K562 (cell line): ENCODE data around the gene RGS19. TPM values are rescaled to one million over a fixed set of nuclear protein-coding genes. Genes with fewer than 3 reads are reported as not detected.

ENCODE experiments used
- ATAC-seq: fragments of 200-7000 bp; cut with Tn5 transposase; 3 replicates; pipeline ENCODE4 v1.9.1; 2020; ENCODE audit warnings: moderate library complexity
- BruUV-seq: library from RNA; stranded (reverse); fragments of 400-500 nt; replicated peaks from 2 replicates; lab custom pipeline; 2021; lab: Mats Ljungman, UMichigan
- CTCF ChIA-PET: fragments of 300-600 bp; formaldehyde crosslinking; extraction: SDS; loops from one replicate; lab custom pipeline; 2021; ENCODE audit warnings: low intra/inter-chr PET ratio; lab: Yijun Ruan, JAX
- POLR2A ChIA-PET: fragments of 300-600, 350-650 bp; sonication (Branson Sonifier 250); formaldehyde crosslinking; extraction: SDS; loops from one replicate; lab custom pipeline; 2021; ENCODE audit warnings: antibody characterized with exemption, inconsistent platforms; lab: Yijun Ruan, JAX
- DNase-seq, 4 experiments: peaks; one replicate each; pipeline versions ENCODE4 v3.0.0 to v3.0.0-alpha.2; 2011 to 2018; ENCODE audit warnings: low spot score in 3 of 4, mixed read lengths in 3 of 4; ENCODE audit errors: extremely low read depth in 1 of 4
- FAIRE-seq: peaks from 2 replicates; lab custom pipeline; 2011; peaks lifted over from hg19 to GRCh38; lab: Jason Lieb, UNC
- H2AFZ ChIP-seq: 2 replicates; pipeline ENCODE4 v1.6.0; 2011; ENCODE audit warnings: low read depth, low read length, control low read depth, inconsistent platforms
- H3K27ac ChIP-seq: fragments of 200-600 bp; 3 replicates; pipeline ENCODE4 v1.8.0; 2011; ENCODE audit warnings: low read depth, mild to moderate bottlenecking, control low read depth, inconsistent platforms, low read length, moderate library complexity, mixed read lengths; ENCODE audit errors: extremely low read depth
- H3K27me3 ChIP-seq, 2 experiments: fragments of 300-600 bp in 1 of 2; 2 replicates in 1 of 2; 3 replicates in 1 of 2; pipeline versions ENCODE4 v1.6.0 to v1.8.0; 2011; ENCODE audit warnings: inconsistent platforms in 2 of 2, low read length in 2 of 2, mild to moderate bottlenecking in 1 of 2, mixed read lengths in 1 of 2, moderate library complexity in 1 of 2; ENCODE audit not compliant: control insufficient read depth in 2 of 2, insufficient read depth in 2 of 2
- H3K36me3 ChIP-seq: fragments of 300-600 bp; 3 replicates; pipeline ENCODE4 v1.8.0; 2011; ENCODE audit warnings: mild to moderate bottlenecking, low read length, inconsistent platforms; ENCODE audit not compliant: control insufficient read depth, insufficient read depth
- H3K4me1 ChIP-seq, 2 experiments: fragments of 200-600 bp in 1 of 2; replicated peaks in 1 of 2; 2 replicates in 1 of 2; 3 replicates in 1 of 2; pipeline versions ENCODE4 v1.5.1 to v1.8.0; 2011; ENCODE audit warnings: inconsistent platforms in 2 of 2, low read length in 2 of 2, mild to moderate bottlenecking in 1 of 2, mixed read lengths in 1 of 2, moderate library complexity in 1 of 2; ENCODE audit not compliant: control insufficient read depth in 2 of 2, insufficient read depth in 2 of 2
- H3K4me2 ChIP-seq: 2 replicates; pipeline ENCODE4 v1.6.1; 2011; ENCODE audit warnings: low read length, control low read depth, inconsistent platforms, mixed read lengths; ENCODE audit not compliant: insufficient read depth
- H3K4me3 ChIP-seq: fragments of 200-600 bp; sonication (generic), shearing (Covaris generic); 2 replicates; pipeline ENCODE4 v1.5.1; 2016; ENCODE audit warnings: control low read depth, inconsistent platforms
- H3K79me2 ChIP-seq: fragments of 200-600 bp; 3 replicates; pipeline ENCODE4 v1.8.0; 2011; ENCODE audit warnings: low read length, inconsistent platforms; ENCODE audit not compliant: control insufficient read depth, insufficient read depth
- H3K9ac ChIP-seq, 2 experiments: 2 replicates each; pipeline versions ENCODE4 v1.6.0 to v1.6.1; 2011; ENCODE audit warnings: low read depth in 2 of 2, low read length in 2 of 2, control low read depth in 1 of 2, inconsistent platforms in 1 of 2, mild to moderate bottlenecking in 1 of 2, mixed read lengths in 1 of 2; ENCODE audit not compliant: insufficient read depth in 1 of 2
- H3K9me1 ChIP-seq: one replicate; pipeline ENCODE4 v1.6.0; 2011; ENCODE audit warnings: inconsistent platforms, mild to moderate bottlenecking, low read length, moderate library complexity; ENCODE audit not compliant: control insufficient read depth, insufficient read depth
- H3K9me3 ChIP-seq: replicated peaks from 2 replicates; pipeline ENCODE4 v1.5.1; 2011; ENCODE audit warnings: low read depth, low read length, inconsistent platforms; ENCODE audit not compliant: control insufficient read depth, insufficient read depth
- H4K20me1 ChIP-seq: replicated peaks from 2 replicates; pipeline ENCODE4 v1.6.1; 2011; ENCODE audit warnings: low read length, inconsistent platforms, mixed read lengths; ENCODE audit not compliant: control insufficient read depth, insufficient read depth
- BCOR ChIP-seq: fragments of 450-650 bp; IDR thresholded peaks from 2 replicates; pipeline ENCODE4 v1.6.1; 2016
- EHMT2 ChIP-seq: fragments of 450-650 bp; IDR thresholded peaks from 2 replicates; pipeline ENCODE4 v1.6.1; 2018; ENCODE audit warnings: antibody characterized with exemption
- MAZ ChIP-seq, 2 experiments: fragments of 450-650 bp in 1 of 2; sonication (generic) in 1 of 2; formaldehyde crosslinking; IDR thresholded peaks in 1 of 2; conservative IDR thresholded peaks in 1 of 2; 2 replicates each; pipeline versions ENCODE4 v1.4.0 to v1.5.0; 2020; ENCODE audit warnings: mild to moderate bottlenecking in 1 of 2, missing genetic modification reagents in 1 of 2
- PHB2 ChIP-seq: fragments of 450-650 bp; IDR thresholded peaks from 2 replicates; pipeline ENCODE4 v1.6.1; 2017; ENCODE audit warnings: low read depth
- POLR3G ChIP-seq: IDR thresholded peaks from 2 replicates; pipeline ENCODE4 v1.6.1; 2011; ENCODE audit not compliant: insufficient read length, insufficient replicate concordance; ENCODE audit errors: extremely low read depth
- RAD51 ChIP-seq: fragments of 450-650 bp; IDR thresholded peaks from 2 replicates; pipeline ENCODE4 v1.7.1; 2016; ENCODE audit warnings: low read depth, mild to moderate bottlenecking, borderline replicate concordance
- RB1 ChIP-seq: fragments of 450-650 bp; IDR thresholded peaks from 2 replicates; pipeline ENCODE4 v1.6.1; 2017; ENCODE audit warnings: low read depth, mild to moderate bottlenecking
- SREBF2 ChIP-seq: sonication (generic); formaldehyde crosslinking; IDR thresholded peaks from 2 replicates; pipeline ENCODE4 v1.4.0; 2020; ENCODE audit warnings: mild to moderate bottlenecking, missing genetic modification reagents
- ZC3H8 ChIP-seq: fragments of 450-650 bp; IDR thresholded peaks from 2 replicates; pipeline ENCODE4 v1.6.1; 2017
- ZNF57 ChIP-seq: fragments of 450-650 bp; formaldehyde crosslinking; IDR thresholded peaks from 2 replicates; pipeline ENCODE4 v1.4.0; 2020; ENCODE audit warnings: mild to moderate bottlenecking, moderate library complexity
- ZNF589 ChIP-seq: fragments of 200-800 bp; sonication (Bioruptor generic); IDR thresholded peaks from 2 replicates; pipeline ENCODE4 v1.6.1; 2016; ENCODE audit warnings: low read depth, missing genetic modification characterization, missing compliant biosample characterization
- ZNF707 ChIP-seq: fragments of 250-450 bp; sonication (Bioruptor Pico); conservative IDR thresholded peaks from 2 replicates; pipeline ENCODE4 v1.8.0; 2022; ENCODE audit warnings: inconsistent platforms, mild to moderate bottlenecking, moderate library complexity
- ZZZ3 ChIP-seq: fragments of 450-650 bp; IDR thresholded peaks from 2 replicates; pipeline ENCODE4 v1.6.1; 2016; ENCODE audit warnings: antibody characterized with exemption, mild to moderate bottlenecking, moderate library complexity
- WGBS: fragments of 100-300 bp; shearing (Covaris generic); methylation state at CpG from one replicate; pipeline ENCODE4 v1.1.6; 2016; ENCODE audit warnings: low coverage, mixed read lengths; ENCODE audit not compliant: insufficient coverage; ENCODE audit errors: missing lambda C conversion rate; 5-methylcytosine and 5-hydroxymethylcytosine counted together
- in situ Hi-C: fragments of 300-500 bp; cut with MboI; formaldehyde crosslinking; loops from 4 replicates; pipeline ENCODE4 v1.15.0; 2018; ENCODE audit warnings: inconsistent platforms, mixed read lengths
- intact Hi-C: fragments of 100-400 bp; cut with micrococcal nuclease; formaldehyde crosslinking; loops from 2 replicates; pipeline ENCODE4 v1.14.2; 2022
- polyA plus RNA-seq, 8 experiments: library from polyadenylated mRNA; depleted of rRNA in 4 of 8; stranded (reverse) in 5 of 8; unstranded in 3 of 8; fragments of >200 nt; fragmentation: Nextera tagmentation in 2 of 8; fragmentation: Illumina TruSeq in 1 of 8; extraction: Ambion mirVana in 2 of 8; extraction: Trizol in 1 of 8; gene quantifications; 2 replicates each; pipeline versions ENCODE4 v1.2.1 to v1.2.3, GENCODE V29; 2011 to 2014; ENCODE audit warnings: inconsistent platforms in 1 of 8, missing spikeins in 1 of 8
- total RNA-seq, 7 experiments: library from RNA; depleted of rRNA in 6 of 7; stranded (reverse); fragments of >200 nt in 6 of 7; fragmentation: Illumina TruSeq in 2 of 7; extraction: Trizol in 2 of 7; gene quantifications; 2 replicates each; pipeline versions ENCODE4 v1.2.1 to v1.2.3, GENCODE V29; 2011 to 2021; ENCODE audit warnings: low replicate concordance in 1 of 7
- TF ChIP-seq, protein P1 (sequence below): fragments of 250-450 bp; sonication (Bioruptor Pico); IDR thresholded peaks from 2 replicates; pipeline ENCODE4 v1.8.0; 2022; ENCODE audit warnings: moderate library complexity, mild to moderate bottlenecking, inconsistent platforms
- TF ChIP-seq, protein P2 (sequence below): IDR thresholded peaks from 3 replicates; pipeline ENCODE4 v1.6.1; 2011; ENCODE audit warnings: borderline replicate concordance, mild to moderate bottlenecking; ENCODE audit not compliant: insufficient read length, insufficient read depth
- TF ChIP-seq, protein P3 (sequence below): fragments of 450-650 bp; IDR thresholded peaks from 2 replicates; pipeline ENCODE4 v1.6.1; 2018; ENCODE audit warnings: mild to moderate bottlenecking, low read depth; ENCODE audit not compliant: partially characterized antibody
- TF ChIP-seq, protein P4 (sequence below): fragments of 200-400 bp; formaldehyde crosslinking; IDR thresholded peaks from 2 replicates; pipeline ENCODE4 v1.6.1; 2017; ENCODE audit warnings: mild to moderate bottlenecking, low read depth, low read length, moderate library complexity

Gene RGS19
- total and polyA plus RNA-seq, 9 of the 15 experiments (the other 6 are each of a cell fraction or from before 2014, with no cell fraction given) = 0.41 to 23.7 (median 14.6) TPM

DNA sequence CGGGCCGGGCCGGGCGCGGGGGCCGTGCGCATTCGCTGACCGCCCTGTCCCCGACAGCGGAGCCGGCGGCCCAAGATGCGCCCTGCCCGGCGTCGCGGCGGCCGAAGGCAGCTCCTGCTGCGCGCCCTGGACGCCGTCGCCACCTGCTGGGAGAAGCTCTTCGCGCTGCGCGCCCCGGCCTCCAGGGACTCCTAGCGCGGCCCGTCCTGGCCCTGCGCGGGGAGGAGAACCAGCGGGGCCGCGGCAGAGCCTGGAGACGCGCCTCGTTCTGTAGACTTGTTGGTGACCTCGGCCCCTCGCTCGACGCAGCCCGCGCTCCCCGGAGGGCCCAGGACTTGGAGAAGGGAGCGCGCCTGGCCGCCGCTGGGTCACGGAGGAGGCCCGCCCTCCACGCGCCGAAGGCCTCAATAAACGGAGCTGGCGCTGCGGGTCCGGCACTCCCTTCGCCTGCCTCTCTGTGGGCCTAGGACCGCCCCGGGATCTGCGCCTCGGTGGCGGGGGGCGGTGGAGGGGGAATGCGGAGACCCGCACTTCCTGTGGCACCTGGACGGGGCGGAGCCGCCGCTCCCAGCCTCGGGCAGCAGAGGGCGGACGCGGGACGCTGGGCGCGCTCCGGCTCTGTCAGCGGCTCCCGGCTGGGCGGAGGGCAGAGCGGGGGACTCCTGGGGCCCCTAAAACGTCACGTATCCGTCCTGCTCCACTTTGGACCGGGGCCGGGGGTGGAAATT is 40.6 kb downstream of the RGS19 start:
- Histone ChIP-seq H3K9me1 (peaks cover 3% of the 10 kb centered on the region), H4K20me1 (no peaks in the 10 kb centered on the region), H3K4me1 (peaks cover 33 to 85% of the 10 kb centered on the region in 2 experiments), H3K79me2 (no peaks in the 10 kb centered on the region; the same call in 2 of the 3 replicates), H3K27ac (peak overlapping the region; percentile 83), H3K9me3 (no peaks in the 10 kb centered on the region), H3K4me3 (peak overlapping the region; percentile 51), H3K27me3 (no peaks in the 10 kb centered on the region), H3K4me2 (peak overlapping the region; percentile 74), H3K36me3 (peaks cover 16% of the 10 kb centered on the region; the same call in 2 of the 3 replicates), H2AFZ (peak overlapping the region; percentile 96), H3K9ac (peak overlapping the region; percentile 69 to 92; a peak in 3 of 4 replicates)
- no TSS peak for BruUV-seq
- DNase-seq (peak; percentile 84 to 89 (median 86)), FAIRE-seq (peak; percentile 66), ATAC-seq (peak; percentile 86)
- intact Hi-C loops (loop anchor here (2.0 to 5.0 kb wide), 3 partner anchors 16 to 501 kb away; partner anchors contain the start of gene PTK6), in situ Hi-C loops (no loop called here)
- ChIA-PET CTCF (interaction anchor here (1.0 to 2.1 kb wide), 4 partner anchors 19 to 500 kb away, joined by 3 to 16 read pairs (median 6); partner anchors contain the start of gene PRPF6), POLR2A (interaction anchor here (0.6 to 2.0 kb wide), 9 partner anchors 9 to 217 kb away, joined by 3 to 14 read pairs (median 3); partner anchors contain the start of genes PCMTD2 and TCEA2)
- whole genome bisulfite sequencing = under 1% methylated on average over 44 of the region's 91 CpGs
- TF ChIP-seq MAZ (CRISPR knock-in tag; conservative IDR thresholded peaks at IDR 0.05 in 1 of 2, IDR thresholded peaks at IDR 0.05 in 1 of 2) (peak; percentile 67 to 75), EHMT2 (no peak), BCOR (no peak), SREBF2 (CRISPR knock-in tag) (no peak), ZNF707 (CRISPR knock-in tag) (no peak), RAD51 (no peak), RB1 (peak; percentile 93), ZZZ3 (no peak), ZNF589 (CRISPR knock-in tag) (no peak), PHB2 (no peak), ZC3H8 (no peak), POLR3G (no peak), ZNF57 (no peak)
- TF ChIP-seq, protein P1, sequence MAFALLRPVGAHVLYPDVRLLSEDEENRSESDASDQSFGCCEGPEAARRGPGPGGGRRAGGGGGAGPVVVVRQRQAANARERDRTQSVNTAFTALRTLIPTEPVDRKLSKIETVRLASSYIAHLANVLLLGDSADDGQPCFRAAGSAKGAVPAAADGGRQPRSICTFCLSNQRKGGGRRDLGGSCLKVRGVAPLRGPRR (CRISPR knock-in tag) = no peak
- TF ChIP-seq, protein P2, sequence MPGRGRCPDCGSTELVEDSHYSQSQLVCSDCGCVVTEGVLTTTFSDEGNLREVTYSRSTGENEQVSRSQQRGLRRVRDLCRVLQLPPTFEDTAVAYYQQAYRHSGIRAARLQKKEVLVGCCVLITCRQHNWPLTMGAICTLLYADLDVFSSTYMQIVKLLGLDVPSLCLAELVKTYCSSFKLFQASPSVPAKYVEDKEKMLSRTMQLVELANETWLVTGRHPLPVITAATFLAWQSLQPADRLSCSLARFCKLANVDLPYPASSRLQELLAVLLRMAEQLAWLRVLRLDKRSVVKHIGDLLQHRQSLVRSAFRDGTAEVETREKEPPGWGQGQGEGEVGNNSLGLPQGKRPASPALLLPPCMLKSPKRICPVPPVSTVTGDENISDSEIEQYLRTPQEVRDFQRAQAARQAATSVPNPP = no peak
- TF ChIP-seq, protein P3, sequence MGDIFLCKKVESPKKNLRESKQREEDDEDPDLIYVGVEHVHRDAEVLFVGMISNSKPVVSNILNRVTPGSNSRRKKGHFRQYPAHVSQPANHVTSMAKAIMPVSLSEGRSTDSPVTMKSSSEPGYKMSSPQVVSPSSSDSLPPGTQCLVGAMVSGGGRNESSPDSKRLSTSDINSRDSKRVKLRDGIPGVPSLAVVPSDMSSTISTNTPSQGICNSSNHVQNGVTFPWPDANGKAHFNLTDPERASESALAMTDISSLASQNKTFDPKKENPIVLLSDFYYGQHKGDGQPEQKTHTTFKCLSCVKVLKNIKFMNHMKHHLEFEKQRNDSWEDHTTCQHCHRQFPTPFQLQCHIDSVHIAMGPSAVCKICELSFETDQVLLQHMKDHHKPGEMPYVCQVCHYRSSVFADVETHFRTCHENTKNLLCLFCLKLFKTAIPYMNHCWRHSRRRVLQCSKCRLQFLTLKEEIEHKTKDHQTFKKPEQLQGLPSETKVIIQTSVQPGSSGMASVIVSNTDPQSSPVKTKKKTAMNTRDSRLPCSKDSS = no peak
- TF ChIP-seq, protein P4, sequence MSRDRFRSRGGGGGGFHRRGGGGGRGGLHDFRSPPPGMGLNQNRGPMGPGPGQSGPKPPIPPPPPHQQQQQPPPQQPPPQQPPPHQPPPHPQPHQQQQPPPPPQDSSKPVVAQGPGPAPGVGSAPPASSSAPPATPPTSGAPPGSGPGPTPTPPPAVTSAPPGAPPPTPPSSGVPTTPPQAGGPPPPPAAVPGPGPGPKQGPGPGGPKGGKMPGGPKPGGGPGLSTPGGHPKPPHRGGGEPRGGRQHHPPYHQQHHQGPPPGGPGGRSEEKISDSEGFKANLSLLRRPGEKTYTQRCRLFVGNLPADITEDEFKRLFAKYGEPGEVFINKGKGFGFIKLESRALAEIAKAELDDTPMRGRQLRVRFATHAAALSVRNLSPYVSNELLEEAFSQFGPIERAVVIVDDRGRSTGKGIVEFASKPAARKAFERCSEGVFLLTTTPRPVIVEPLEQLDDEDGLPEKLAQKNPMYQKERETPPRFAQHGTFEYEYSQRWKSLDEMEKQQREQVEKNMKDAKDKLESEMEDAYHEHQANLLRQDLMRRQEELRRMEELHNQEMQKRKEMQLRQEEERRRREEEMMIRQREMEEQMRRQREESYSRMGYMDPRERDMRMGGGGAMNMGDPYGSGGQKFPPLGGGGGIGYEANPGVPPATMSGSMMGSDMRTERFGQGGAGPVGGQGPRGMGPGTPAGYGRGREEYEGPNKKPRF = no peak
